Measurements from ENCODE around the gene ANKMY2.
A peak's percentile ranks its signal among the peaks of the same experiment; 100 is the strongest.
"Not testable (repeated sequence)": the region's sequence is repeated elsewhere in the genome, so short reads cannot be mapped to it uniquely, and the experiment has no call there.

ANKMY2 gene

GRCh38 chr7:16659854-16660497 lies 14.4 kb upstream of the ANKMY2 start:
- DNase-seq (ENCODE audit: low spot score), result not testable (repeated sequence)

DNA sequence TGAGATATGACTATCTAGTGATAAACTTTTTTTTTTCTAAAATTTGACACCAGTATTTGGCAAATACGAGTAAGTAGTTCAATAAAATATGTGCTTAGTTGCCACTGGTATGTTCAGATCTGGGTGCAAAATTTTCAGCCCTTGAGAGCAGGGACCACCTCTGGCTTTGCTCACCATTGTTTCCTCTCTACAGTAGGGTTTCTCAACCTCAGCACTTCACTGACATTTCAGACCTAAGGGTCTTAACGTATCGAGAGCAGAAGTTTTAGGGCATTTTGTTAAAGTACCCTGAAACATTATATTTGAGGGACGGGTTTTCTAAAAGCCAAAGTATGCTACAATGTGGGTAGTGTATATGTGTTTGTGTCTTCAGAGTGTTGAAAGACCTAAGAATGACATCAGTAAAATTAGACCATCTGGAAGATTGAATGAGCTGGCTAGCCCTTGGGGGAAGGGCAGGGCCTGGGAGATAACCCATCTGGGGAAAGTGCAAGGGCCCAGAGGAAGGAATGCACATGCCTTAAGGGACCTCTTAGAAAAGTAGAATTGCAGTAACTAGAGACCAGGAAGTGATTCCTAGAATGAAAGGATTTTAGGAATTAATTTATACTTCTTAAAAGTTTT lies 12.2 kb upstream of the ANKMY2 start:
- DNase-seq (ENCODE audit: low spot score), result peak; percentile 79

DNA sequence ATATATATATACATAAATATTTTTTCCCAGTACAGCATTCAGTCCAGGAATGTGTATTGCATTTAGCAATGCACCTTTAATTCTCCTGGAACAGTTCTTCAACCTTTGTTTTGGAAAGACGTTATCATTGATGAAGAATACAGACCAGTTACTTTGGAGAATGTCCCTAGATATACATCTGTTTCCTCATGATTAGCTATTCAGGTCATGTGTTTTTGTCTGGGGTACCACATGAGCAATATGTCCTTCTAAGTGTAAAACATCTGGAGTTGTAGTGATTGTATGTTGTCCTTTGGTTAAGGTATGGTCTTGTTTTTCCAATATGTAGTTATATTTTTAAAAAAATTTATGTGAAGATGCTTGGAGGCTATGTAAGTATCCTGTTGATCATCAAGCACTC lies 10.6 kb upstream of the ANKMY2 start:
- DNase-seq (ENCODE audit: low spot score), result no peak

GRCh38 chr7:16655394-16655793 lies 9.8 kb upstream of the ANKMY2 start:
- DNase-seq (ENCODE audit: low spot score), result no peak

DNA sequence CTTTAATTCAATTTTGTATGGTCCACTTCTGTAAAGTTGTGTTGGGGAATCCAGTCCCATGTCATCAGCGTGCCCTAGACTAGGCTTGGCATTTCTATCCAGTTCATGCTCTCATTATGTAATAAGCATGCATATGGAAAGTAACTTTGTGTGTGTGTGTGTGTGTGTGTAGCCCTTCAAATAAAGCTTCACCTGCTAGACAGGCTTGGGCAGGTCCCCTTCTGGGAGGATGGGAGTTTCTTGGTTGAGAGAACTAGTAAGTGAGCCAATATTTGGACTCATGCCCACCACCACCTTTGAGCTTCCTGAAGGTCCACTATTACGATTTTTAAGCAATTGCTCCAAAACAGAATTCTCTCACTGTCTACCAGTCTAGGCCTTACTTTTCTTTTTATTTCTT lies 7.3 kb upstream of the ANKMY2 start:
- no peak for DNase-seq (ENCODE audit: low spot score)

DNA sequence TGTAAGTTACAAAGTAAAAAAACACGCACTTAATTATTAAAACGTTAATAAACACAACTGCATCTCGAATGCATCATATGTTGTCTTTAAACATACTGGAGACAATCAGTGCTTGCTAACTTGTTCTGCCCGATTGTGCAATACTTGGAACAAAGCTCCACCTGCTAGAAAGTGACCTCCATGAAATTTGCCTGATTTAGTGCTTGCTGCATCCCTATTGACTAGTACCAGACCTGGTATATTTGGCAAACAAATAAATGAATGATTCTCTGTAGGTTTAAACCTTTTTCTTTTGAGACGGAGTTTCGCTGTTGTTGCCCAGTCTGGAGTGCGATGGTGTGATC lies 6.7 kb upstream of the ANKMY2 start:
- DNase-seq (ENCODE audit: low spot score), result no peak

- DNase-seq (ENCODE audit: low spot score), result no peak
Observed at GRCh38 chr7:16651396-16652239, 6.1 kb upstream of the ANKMY2 start.

DNA sequence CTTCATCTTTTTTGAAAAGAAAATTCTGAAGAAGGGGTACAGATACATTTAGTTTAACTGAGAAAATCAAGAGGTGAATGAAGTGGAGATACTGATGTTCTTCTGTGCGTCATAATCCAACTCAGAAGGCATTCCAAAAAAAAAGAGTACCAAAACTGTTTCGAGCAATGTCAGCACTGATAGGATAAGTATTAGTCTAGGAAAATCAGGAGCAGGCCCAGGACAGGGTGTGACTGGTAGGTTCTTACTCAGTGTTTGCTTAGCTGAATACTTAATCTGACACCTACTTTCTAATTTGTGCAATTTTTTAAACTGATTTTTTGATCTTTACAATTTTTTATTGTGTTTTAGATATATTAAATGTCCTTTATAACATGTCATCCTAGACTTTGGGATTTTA lies 4.7 kb upstream of the ANKMY2 start:
- DNase-seq (ENCODE audit: low spot score), result no peak

DNA sequence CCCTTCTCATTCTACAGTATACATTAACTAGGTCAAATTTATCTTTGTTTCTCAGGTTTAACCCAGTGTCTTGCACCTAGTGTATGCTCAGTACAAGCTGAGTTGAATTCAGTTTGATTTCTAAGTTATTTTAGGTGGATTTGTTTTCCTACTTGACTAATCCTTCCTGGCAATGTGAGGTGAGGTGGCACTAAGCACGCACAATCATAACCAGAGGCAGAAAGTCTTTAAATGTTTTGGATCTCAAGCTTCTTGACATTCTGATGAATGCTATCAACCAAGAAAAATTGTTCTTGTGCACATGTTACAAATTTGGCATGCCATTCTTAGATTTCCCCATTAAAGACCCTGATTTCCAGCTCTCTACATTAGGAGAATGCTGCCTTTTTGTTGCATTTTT lies 3.6 kb upstream of the ANKMY2 start:
- no peak for DNase-seq (ENCODE audit: low spot score)

GRCh38 chr7:16648551-16648950 lies 3.0 kb upstream of the ANKMY2 start:
- no peak for DNase-seq (ENCODE audit: low spot score)

DNA sequence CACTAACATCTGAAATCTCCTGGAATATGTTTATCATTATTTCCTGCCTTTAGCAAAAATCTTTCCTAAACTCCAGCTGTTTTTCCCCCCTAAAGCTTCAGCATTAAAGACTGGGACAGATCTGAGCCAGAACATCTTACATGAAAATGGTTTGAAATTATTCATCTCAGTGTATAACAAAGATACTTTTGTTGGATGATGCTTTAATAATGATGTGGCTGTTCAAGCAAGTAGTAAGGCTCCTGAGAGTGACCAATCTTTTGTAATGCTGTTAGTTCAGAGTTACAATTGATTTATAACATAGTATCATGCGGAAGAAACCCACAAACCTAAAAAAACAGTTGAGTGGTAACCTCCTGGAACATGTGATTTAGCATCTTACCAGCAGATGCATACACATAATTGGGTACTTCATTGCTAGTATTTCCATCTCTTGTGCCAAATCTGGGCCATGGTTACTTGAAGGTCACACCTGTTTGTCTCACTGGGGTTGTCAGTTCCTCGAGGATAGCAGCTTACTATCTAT lies 1.9 kb upstream of the ANKMY2 start:
- DNase-seq (ENCODE audit: low spot score), result no peak

DNA sequence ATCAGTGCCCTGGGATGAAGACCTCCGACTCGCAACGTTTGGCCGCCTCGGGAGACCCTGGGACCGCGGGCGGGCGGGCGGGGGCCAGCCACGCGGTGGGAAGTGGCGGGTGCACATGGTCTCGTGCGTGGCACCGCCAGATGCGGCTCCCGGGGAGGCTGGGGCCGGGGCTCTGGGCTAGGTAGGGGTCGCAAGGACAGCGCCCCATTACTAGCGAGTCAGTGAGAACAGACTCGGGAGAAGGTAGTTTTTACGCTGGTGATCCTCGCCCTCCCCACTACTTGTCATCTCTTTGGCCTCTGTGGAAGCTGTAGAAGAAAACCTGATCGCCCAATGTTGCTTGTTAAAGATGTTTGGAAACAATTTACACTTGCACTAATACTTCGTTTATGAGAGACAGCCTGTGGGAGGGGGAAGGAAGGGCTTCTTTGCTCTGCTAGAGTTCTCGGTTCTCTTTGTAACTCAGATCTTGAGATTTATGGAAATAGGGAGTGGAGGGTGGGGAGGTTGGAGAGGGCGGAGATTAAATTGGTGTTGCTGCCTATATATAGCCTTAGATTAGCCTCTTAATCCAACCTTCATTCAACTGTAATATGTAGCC lies 1.0 kb upstream of the ANKMY2 start:
- no peak for DNase-seq (ENCODE audit: low spot score)

DNA sequence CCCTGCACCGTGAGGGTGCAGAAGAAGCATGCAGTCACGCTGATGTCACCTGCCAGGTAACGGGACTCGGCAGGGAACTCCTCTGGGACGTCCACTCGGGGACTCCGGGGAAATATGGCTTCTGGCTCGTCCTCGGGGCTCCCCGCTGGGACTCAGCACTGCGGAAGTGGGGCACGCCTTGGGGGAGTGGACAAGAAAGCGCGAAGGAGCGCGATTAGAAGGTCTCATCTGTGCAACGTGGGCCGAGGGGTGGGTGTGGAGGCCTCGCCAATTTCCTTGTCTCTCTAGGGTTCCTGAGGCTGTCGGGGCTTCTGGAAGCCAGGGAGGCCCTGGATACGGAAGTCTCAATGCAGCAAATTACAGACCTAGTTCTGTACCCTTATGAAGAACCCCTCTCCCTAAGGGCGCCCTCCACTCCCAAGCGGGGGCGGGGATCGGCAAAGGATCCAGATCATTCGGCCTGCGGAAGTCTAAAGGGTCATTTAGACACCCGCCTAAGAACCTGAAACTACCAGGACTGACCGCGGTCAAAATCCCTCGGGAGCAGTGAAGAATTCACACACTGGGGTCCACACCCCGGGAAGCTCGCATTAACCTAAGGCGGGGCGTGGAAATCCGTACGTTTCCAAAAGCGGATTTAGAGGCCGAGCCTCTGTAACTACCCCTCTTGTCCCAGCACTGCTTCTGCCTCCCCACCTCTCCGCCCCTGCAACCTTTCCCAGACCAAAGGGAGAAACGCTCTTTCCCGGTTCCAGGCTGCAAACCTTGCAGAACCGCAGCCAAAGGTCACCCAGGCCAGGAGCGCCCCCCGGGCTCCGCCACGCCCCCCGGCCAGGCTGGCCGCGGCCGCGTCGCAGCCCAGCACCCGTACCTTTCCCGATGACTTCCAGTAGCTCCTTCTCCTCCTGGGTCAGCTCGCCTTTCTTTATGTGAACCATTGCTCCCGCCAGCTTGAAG lies 640 bp downstream of the ANKMY2 start:
- peak; percentile 55 for DNase-seq (ENCODE audit: low spot score)

DNA sequence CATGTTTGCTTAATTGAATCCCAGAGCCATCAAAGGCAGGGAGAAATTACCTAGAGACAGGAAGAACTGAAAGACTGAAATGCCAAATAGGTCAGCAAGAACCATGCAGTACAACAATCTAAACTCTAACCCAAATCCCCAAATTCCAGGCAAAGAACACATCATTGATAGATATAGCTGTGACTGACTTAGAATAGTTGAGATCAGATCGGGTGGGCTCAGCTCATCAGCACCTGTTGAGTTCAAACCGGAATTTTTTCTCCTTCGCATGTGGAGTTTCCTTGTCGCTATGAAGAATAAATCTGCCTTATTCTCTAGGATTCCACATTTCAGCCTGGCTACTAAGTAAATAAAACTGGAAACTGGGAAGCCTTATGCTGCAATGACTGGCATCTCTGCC lies 1.4 kb downstream of the ANKMY2 start:
- DNase-seq (ENCODE audit: low spot score), result no peak

DNA sequence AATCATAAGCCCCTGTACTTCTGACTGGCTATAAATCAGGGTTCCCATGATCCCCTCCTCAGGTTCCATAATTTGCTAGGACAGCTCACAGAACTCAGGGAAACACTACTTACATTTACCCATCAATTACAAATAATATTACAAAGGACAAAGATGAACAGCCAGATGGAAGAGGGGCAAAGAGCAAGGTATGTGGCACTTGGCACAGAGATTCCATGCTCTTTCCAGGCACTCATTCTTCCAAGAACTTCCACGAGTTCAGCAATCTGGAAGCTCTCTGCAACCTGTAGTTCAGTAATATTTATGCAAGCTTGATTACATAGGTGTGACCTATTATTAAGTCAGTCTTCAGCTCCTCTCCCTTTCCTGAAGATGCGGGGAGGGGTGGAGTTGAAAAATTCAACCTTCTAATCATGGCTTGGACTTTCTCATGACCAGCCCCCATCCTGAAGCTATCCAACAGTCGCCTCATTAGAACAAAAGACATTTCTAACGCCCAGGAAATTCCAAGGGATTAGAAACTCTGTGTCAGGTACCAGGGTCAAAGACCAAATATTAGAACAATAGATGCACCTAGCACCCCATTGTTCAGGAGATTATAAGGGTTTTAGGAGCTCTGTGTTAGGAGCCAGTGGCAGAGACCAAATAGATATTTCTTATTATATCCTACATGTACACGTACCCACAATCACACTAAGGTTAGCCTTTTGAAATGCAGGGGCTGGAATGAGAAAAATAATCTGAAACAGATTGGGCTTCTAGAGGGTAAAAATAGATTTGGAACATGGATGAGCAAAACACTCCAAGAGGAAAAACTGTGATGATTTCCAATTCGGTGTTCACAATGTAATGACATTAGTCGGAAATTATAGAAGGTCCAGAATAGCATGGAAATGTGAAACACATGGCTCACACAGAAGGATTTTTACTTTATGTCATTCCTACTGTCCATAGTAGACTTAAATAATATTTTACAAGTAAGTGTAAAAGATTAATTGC lies 7.0 kb downstream of the ANKMY2 start:
- DNase-seq (ENCODE audit: low spot score), result no peak

GRCh38 chr7:16637379-16637778 lies 8.2 kb downstream of the ANKMY2 start:
- peak; percentile 2 for DNase-seq (ENCODE audit: low spot score)

GRCh38 chr7:16636555-16637101 lies 8.9 kb downstream of the ANKMY2 start:
- DNase-seq (ENCODE audit: low spot score), result peak; percentile 13

GRCh38 chr7:16634271-16634738 lies 11.2 kb downstream of the ANKMY2 start:
- peak; percentile 3 for DNase-seq (ENCODE audit: low spot score)

DNA sequence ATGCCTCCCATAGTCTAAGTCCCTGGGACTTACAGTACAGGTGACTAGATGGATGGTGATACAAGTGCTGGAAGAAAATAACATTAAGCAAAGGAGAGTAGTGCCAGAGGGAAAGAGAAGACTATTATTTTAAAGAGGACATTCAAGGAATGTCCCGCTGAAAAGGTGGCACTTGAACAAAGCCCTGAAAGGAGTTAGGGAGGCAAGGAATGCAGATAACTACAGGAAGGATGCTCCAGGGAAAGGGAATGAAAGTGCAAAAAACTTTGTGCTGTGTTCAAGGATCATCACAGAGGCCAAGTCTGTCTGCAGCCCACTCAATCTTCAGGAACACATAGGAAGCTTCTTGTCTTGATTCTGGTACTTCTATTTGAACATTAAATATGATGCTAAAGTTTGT lies 14.9 kb downstream of the ANKMY2 start:
- DNase-seq (ENCODE audit: low spot score), result no peak

DNA sequence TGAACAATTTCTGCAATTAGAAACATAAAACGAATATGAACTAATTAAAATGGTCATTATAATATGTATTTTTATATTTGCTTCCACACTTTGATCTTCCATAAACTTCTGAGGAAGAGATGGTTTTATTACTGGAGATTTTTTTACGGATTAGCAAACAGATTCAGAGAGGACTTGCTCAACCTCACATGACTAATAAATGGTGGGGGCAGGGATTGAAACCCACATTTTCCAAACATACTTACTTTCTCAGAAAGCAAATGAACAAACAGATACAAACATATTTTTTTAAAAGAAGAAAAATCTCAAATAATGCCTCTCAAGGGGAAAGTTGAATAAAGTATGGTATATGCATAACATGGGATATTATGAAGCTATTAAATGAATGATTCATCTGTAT lies 18.3 kb downstream of the ANKMY2 start:
- DNase-seq (ENCODE audit: low spot score), result peak; percentile 60

Measured in AG08395 (cell line).